OCI-LY1 (cell line): ENCODE measurements around the gene TBXAS1.

ENCODE experiments used
- CTCF ChIP-seq: fragments of 200-600 bp; sonication (generic), shearing (Covaris generic); IDR thresholded peaks from 2 replicates; pipeline ENCODE4 v1.5.1; 2017; ENCODE audit warnings: mild to moderate bottlenecking, antibody characterized with exemption, low read length, moderate library complexity, mixed read lengths
- EZH2 ChIP-seq: fragments of 200-600 bp; sonication (generic), shearing (Covaris generic); IDR thresholded peaks from 2 replicates; pipeline ENCODE4 v1.8.0; 2017; ENCODE audit warnings: borderline replicate concordance, mixed run types, mild to moderate bottlenecking, antibody characterized with exemption, low read length, moderate library complexity, mixed read lengths

GRCh38 chr7:140057143-140057535, 228.1 kb downstream of the TBXAS1 start:
- no peak for TF ChIP-seq CTCF
- no peak for TF ChIP-seq EZH2
